GM21723 (cell line): ENCODE data around the gene OPN3.

Source experiments
- ATAC-seq: cut with Tn5 transposase; IDR thresholded peaks from one replicate; pipeline ENCODE4 v1.9.1; 2021; ENCODE audit warnings: mild to moderate bottlenecking, moderate library complexity; ENCODE audit not compliant: unreplicated experiment

OPN3 gene

GRCh38 chr1:241622669-241623068, 17.5 kb downstream of the OPN3 start:
- ATAC-seq, result no peak

- no peak for ATAC-seq
These were observed 22.7 kb downstream of the OPN3 start for GRCh38 chr1:241617426-241617825.

- no peak for ATAC-seq
These were observed 24.9 kb downstream of the OPN3 start for GRCh38 chr1:241615043-241615974.

- ATAC-seq, result no peak
These were observed 25.6 kb downstream of the OPN3 start for GRCh38 chr1:241614572-241614971.

- ATAC-seq, result no peak
These were observed 26.0 kb downstream of the OPN3 start for GRCh38 chr1:241614144-241614543.

GRCh38 chr1:241612533-241613477, 27.4 kb downstream of the OPN3 start:
- no peak for ATAC-seq

- no peak for ATAC-seq
These were observed 28.4 kb downstream of the OPN3 start for GRCh38 chr1:241611736-241612135.

GRCh38 chr1:241611063-241611462, 29.1 kb downstream of the OPN3 start:
- ATAC-seq, result peak; percentile 95

GRCh38 chr1:241610056-241610815, 29.9 kb downstream of the OPN3 start:
- no peak for ATAC-seq

GRCh38 chr1:241608379-241609033, 31.7 kb downstream of the OPN3 start:
- no peak for ATAC-seq

- ATAC-seq, result no peak
These were observed 32.7 kb downstream of the OPN3 start for GRCh38 chr1:241607497-241607896.

- ATAC-seq, result no peak
These were observed 33.6 kb downstream of the OPN3 start for GRCh38 chr1:241606544-241606943.

- no peak for ATAC-seq
These were observed 34.9 kb downstream of the OPN3 start for GRCh38 chr1:241605146-241605805.

- ATAC-seq, result no peak
These were observed 36.4 kb downstream of the OPN3 start for GRCh38 chr1:241603731-241604245.

- peak; percentile 89 for ATAC-seq
These were observed 39.7 kb downstream of the OPN3 start for GRCh38 chr1:241600496-241600901.

- ATAC-seq, result no peak
These were observed 41.9 kb downstream of the OPN3 start for GRCh38 chr1:241598249-241598648.

GRCh38 chr1:241596633-241597032, 43.5 kb downstream of the OPN3 start:
- no peak for ATAC-seq

- no peak for ATAC-seq
These were observed 47.0 kb downstream of the OPN3 start for GRCh38 chr1:241593186-241593585.

GRCh38 chr1:241592273-241592958, 47.8 kb downstream of the OPN3 start:
- peak; percentile 56 for ATAC-seq
